SK-N-SH treated with all-trans-retinoic acid at 6 μM for 48 hours (cell line): Measurements from ENCODE around the gene PTH.

ENCODE experiments used
- ATAC-seq: fragments of 200-7000 bp; cut with Tn5 transposase; 3 replicates; pipeline ENCODE4 v1.9.1; 2020; ENCODE audit warnings: mild to moderate bottlenecking, moderate library complexity
- ARNTL ChIP-seq: fragments of 450-650 bp; formaldehyde crosslinking; IDR thresholded peaks from 2 replicates; pipeline ENCODE4 v1.5.0; 2020; ENCODE audit warnings: low read depth, mild to moderate bottlenecking, moderate library complexity, borderline replicate concordance
- BACH2 ChIP-seq: fragments of 250-450 bp; sonication (Bioruptor Pico); IDR thresholded peaks from 2 replicates; pipeline ENCODE4 v1.9.0; 2021; ENCODE audit warnings: mild to moderate bottlenecking, borderline replicate concordance
- CSDC2 ChIP-seq: fragments of 250-450 bp; sonication (Bioruptor Pico); IDR thresholded peaks from 2 replicates; pipeline ENCODE4 v1.5.0; 2020; ENCODE audit warnings: mild to moderate bottlenecking, moderate library complexity
- GLIS3 ChIP-seq: fragments of 250-450 bp; sonication (Bioruptor Pico); IDR thresholded peaks from 2 replicates; pipeline ENCODE4 v1.5.0; 2020; ENCODE audit warnings: mild to moderate bottlenecking, moderate library complexity
- ISL1 ChIP-seq: fragments of 250-450 bp; sonication (Bioruptor Pico); IDR thresholded peaks from 2 replicates; pipeline ENCODE4 v2.1.2; 2022; ENCODE audit warnings: mild to moderate bottlenecking, moderate library complexity
- OSR1 ChIP-seq: fragments of 250-450 bp; sonication (Bioruptor Pico); IDR thresholded peaks from 2 replicates; pipeline ENCODE4 v1.8.0; 2022; ENCODE audit warnings: moderate library complexity, mild to moderate bottlenecking, inconsistent platforms
- RARB ChIP-seq: fragments of 250-450 bp; sonication (Bioruptor Pico); IDR thresholded peaks from 2 replicates; pipeline ENCODE4 v1.8.0; 2021; ENCODE audit warnings: mild to moderate bottlenecking, moderate library complexity
- SNAI2 ChIP-seq: fragments of 250-450 bp; sonication (Bioruptor Pico); IDR thresholded peaks from 2 replicates; pipeline ENCODE4 v1.5.0; 2020; ENCODE audit warnings: mild to moderate bottlenecking, moderate library complexity
- TCF4 ChIP-seq: fragments of 250-450 bp; sonication (Bioruptor Pico); IDR thresholded peaks from 2 replicates; pipeline ENCODE4 v1.8.0; 2021; ENCODE audit warnings: mild to moderate bottlenecking, moderate library complexity, borderline replicate concordance
- TOX ChIP-seq: fragments of 250-450 bp; sonication (Bioruptor Pico); IDR thresholded peaks from 2 replicates; pipeline ENCODE4 v1.8.0; 2021; ENCODE audit warnings: mild to moderate bottlenecking, moderate library complexity, borderline replicate concordance
- ZC3H10 ChIP-seq: fragments of 250-450 bp; sonication (Bioruptor Pico); IDR thresholded peaks from 2 replicates; pipeline ENCODE4 v1.5.1; 2021; ENCODE audit warnings: mild to moderate bottlenecking, moderate library complexity
- ZFP3 ChIP-seq: fragments of 250-450 bp; sonication (Bioruptor Pico); IDR thresholded peaks from 2 replicates; pipeline ENCODE4 v1.5.0; 2020; ENCODE audit warnings: mild to moderate bottlenecking, moderate library complexity
- ZNF565 ChIP-seq: fragments of 450-650 bp; formaldehyde crosslinking; conservative IDR thresholded peaks from 2 replicates; pipeline ENCODE4 v1.5.0; 2020; ENCODE audit warnings: low read depth, mild to moderate bottlenecking, moderate library complexity
- ZNF70 ChIP-seq: fragments of 450-650 bp; formaldehyde crosslinking; IDR thresholded peaks from 2 replicates; pipeline ENCODE4 v1.5.0; 2020; ENCODE audit warnings: mild to moderate bottlenecking, moderate library complexity
- ZNF8 ChIP-seq: fragments of 450-650 bp; formaldehyde crosslinking; IDR thresholded peaks from 2 replicates; pipeline ENCODE4 v1.5.0; 2020; ENCODE audit warnings: mild to moderate bottlenecking, moderate library complexity
- TF ChIP-seq, protein P1 (sequence below): fragments of 250-450 bp; sonication (Bioruptor Pico); IDR thresholded peaks from 2 replicates; pipeline ENCODE4 v1.8.0; 2020; ENCODE audit warnings: mild to moderate bottlenecking, moderate library complexity, borderline replicate concordance
- TF ChIP-seq, protein P2 (sequence below): fragments of 250-450 bp; sonication (Bioruptor Pico); IDR thresholded peaks from 2 replicates; pipeline ENCODE4 v1.8.0; 2021; ENCODE audit warnings: low read depth, mild to moderate bottlenecking, moderate library complexity, borderline replicate concordance
- TF ChIP-seq, protein P3 (sequence below): fragments of 250-450 bp; sonication (Bioruptor Pico); IDR thresholded peaks from 2 replicates; pipeline ENCODE4 v1.5.1; 2021; ENCODE audit warnings: mild to moderate bottlenecking, moderate library complexity

PTH gene

DNA sequence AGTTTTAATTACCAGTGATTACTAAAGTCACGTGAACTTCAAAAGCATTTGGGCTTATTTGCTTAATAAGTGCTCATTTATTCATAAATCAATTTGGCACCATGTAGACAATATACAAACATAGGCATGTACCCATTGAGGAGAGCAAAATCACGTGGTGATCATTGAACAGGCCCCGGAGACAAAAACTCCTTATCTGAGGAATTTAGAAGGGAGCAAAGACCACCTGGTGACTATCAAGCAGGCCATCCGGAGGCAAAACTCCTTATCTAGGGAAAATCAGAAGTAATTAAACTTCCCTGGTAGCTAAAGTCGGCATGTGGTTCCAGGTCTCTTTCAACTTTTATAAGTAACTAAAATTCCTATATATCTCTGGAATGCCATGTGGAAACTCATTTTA is 27.0 kb downstream of the PTH start:
- ATAC-seq: no peak
- TF ChIP-seq ARNTL (CRISPR knock-in tag) (no peak), TCF4 (CRISPR knock-in tag) (no peak), ISL1 (no peak), TOX (no peak), ZNF565 (CRISPR knock-in tag) (no peak), ZFP3 (CRISPR knock-in tag) (no peak)
- TF ChIP-seq, protein P1, sequence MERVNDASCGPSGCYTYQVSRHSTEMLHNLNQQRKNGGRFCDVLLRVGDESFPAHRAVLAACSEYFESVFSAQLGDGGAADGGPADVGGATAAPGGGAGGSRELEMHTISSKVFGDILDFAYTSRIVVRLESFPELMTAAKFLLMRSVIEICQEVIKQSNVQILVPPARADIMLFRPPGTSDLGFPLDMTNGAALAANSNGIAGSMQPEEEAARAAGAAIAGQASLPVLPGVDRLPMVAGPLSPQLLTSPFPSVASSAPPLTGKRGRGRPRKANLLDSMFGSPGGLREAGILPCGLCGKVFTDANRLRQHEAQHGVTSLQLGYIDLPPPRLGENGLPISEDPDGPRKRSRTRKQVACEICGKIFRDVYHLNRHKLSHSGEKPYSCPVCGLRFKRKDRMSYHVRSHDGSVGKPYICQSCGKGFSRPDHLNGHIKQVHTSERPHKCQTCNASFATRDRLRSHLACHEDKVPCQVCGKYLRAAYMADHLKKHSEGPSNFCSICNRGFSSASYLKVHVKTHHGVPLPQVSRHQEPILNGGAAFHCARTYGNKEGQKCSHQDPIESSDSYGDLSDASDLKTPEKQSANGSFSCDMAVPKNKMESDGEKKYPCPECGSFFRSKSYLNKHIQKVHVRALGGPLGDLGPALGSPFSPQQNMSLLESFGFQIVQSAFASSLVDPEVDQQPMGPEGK (CRISPR knock-in tag): no peak
- TF ChIP-seq, all 23 proteins: peak for 0

DNA sequence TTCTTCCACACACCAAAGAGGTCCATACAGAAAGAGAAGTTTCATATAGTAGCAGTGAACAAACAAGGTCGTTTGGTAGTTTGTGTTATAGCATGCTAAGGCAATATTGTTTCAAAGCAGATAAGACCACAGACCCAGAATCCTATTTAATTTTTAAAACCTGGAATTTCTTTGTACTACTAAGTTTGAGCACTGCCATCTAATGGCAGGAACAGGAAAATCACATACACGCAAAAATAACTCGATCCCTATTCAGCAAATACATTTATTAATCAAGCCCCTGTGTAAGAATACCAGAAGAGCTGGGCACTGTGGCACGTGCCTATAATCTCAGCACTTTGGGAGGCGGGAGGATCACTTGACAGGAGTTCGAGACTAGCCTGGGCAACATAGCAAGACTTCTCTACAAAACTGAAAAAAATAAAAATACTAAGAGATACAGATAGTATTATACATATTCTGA is 29.9 kb downstream of the PTH start:
- TF ChIP-seq ZNF70 (CRISPR knock-in tag) (peak; percentile 96), ZNF565 (CRISPR knock-in tag) (no peak)
- no peak for ATAC-seq

GRCh38 chr11:13463779-13464290 is 32.0 kb downstream of the PTH start:
- ATAC-seq: no peak
- TF ChIP-seq ZNF8 (CRISPR knock-in tag) (no peak), ZNF565 (CRISPR knock-in tag) (no peak), GLIS3 (CRISPR knock-in tag) (no peak), ISL1 (no peak), SNAI2 (no peak), ZFP3 (CRISPR knock-in tag) (no peak), RARB (CRISPR knock-in tag) (no peak), TOX (no peak), BACH2 (CRISPR knock-in tag) (no peak), TCF4 (CRISPR knock-in tag) (no peak)
- TF ChIP-seq, protein P2, sequence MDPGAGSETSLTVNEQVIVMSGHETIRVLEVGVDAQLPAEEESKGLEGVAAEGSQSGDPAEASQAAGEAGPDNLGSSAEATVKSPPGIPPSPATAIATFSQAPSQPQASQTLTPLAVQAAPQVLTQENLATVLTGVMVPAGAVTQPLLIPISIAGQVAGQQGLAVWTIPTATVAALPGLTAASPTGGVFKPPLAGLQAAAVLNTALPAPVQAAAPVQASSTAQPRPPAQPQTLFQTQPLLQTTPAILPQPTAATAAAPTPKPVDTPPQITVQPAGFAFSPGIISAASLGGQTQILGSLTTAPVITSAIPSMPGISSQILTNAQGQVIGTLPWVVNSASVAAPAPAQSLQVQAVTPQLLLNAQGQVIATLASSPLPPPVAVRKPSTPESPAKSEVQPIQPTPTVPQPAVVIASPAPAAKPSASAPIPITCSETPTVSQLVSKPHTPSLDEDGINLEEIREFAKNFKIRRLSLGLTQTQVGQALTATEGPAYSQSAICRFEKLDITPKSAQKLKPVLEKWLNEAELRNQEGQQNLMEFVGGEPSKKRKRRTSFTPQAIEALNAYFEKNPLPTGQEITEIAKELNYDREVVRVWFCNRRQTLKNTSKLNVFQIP (CRISPR knock-in tag): no peak

DNA sequence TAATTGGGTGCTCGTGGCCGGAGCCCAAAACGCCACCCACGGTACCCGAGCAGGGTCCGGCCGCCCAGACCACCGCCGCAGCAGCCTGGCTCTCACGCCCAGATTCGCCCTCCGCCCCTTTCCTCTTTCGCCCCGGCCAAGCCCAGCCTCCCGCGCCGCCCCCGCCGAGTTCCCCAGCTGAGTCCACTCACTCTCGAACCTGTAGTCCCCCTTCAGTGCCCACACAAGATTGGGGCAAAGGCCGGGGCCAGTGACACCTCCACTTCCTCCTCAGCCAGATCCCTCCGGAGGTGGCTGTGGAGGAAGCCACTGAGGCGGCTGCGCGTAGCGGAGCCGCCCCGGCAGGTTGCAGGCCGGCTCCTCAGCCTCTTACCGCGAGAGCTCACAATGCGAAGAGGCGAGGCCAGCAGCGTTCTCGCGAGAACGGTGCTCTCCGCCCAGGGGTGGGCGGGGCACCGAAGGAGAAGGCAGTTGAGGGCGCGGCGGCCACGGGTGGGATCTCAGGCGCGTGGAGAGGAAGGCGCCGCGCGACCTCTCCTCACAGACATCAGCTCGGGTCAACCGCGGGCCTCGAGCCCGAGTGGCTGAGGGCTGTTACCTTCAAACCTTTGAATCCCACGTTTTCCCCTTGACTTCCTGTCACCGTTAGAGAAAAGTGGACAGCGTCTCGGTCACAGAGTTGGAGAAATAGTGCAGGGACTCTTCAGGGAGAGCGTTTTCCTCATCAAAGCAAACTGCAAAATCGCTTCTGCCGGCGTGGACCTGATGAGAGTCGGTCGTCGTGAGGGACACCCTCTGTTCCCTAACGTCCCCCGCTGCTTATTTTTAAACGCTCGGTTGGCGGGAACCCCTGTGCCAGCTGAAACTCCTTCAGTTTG is 32.7 kb downstream of the PTH start, which contains the start of gene BTBD10:
Gene BTBD10 (minus strand): TSS at position 322 of the 878 bp plus-strand sequence. CDS start 18,098 bp downstream, outside the sequence.
- ATAC-seq: peak; percentile 99
- TF ChIP-seq ARNTL (CRISPR knock-in tag) (no peak), BACH2 (CRISPR knock-in tag) (no peak), OSR1 (no peak), ZC3H10 (CRISPR knock-in tag) (no peak)
- TF ChIP-seq, protein P3, sequence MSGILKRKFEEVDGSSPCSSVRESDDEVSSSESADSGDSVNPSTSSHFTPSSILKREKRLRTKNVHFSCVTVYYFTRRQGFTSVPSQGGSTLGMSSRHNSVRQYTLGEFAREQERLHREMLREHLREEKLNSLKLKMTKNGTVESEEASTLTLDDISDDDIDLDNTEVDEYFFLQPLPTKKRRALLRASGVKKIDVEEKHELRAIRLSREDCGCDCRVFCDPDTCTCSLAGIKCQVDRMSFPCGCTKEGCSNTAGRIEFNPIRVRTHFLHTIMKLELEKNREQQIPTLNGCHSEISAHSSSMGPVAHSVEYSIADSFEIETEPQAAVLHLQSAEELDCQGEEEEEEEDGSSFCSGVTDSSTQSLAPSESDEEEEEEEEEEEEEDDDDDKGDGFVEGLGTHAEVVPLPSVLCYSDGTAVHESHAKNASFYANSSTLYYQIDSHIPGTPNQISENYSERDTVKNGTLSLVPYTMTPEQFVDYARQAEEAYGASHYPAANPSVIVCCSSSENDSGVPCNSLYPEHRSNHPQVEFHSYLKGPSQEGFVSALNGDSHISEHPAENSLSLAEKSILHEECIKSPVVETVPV (CRISPR knock-in tag): no peak

GRCh38 chr11:13462311-13462900 is 33.4 kb downstream of the PTH start:
- peak; percentile 77 for ATAC-seq
- no peak for TF ChIP-seq ARNTL (CRISPR knock-in tag)

GRCh38 chr11:13461291-13461690 is 34.5 kb downstream of the PTH start:
- no peak for ATAC-seq
- TF ChIP-seq, protein P3 (CRISPR knock-in tag): no peak
- TF ChIP-seq, protein P2 (CRISPR knock-in tag): no peak
- TF ChIP-seq ZFP3 (CRISPR knock-in tag): no peak
- TF ChIP-seq ZC3H10 (CRISPR knock-in tag): no peak
- TF ChIP-seq ISL1: no peak
- TF ChIP-seq CSDC2 (CRISPR knock-in tag): no peak
- TF ChIP-seq, protein P1 (CRISPR knock-in tag): no peak
